GM18498 (cell line): ENCODE data around the gene ZMYND8.
"Not testable (repeated sequence)": the region's sequence is repeated elsewhere in the genome, so short reads cannot be mapped to it uniquely, and the experiment has no call there.

ENCODE experiments used
- ATAC-seq: cut with Tn5 transposase; IDR thresholded peaks from one replicate; pipeline ENCODE4 v1.9.1; 2021; ENCODE audit warnings: mild to moderate bottlenecking, moderate library complexity; ENCODE audit not compliant: unreplicated experiment

ZMYND8 gene

DNA sequence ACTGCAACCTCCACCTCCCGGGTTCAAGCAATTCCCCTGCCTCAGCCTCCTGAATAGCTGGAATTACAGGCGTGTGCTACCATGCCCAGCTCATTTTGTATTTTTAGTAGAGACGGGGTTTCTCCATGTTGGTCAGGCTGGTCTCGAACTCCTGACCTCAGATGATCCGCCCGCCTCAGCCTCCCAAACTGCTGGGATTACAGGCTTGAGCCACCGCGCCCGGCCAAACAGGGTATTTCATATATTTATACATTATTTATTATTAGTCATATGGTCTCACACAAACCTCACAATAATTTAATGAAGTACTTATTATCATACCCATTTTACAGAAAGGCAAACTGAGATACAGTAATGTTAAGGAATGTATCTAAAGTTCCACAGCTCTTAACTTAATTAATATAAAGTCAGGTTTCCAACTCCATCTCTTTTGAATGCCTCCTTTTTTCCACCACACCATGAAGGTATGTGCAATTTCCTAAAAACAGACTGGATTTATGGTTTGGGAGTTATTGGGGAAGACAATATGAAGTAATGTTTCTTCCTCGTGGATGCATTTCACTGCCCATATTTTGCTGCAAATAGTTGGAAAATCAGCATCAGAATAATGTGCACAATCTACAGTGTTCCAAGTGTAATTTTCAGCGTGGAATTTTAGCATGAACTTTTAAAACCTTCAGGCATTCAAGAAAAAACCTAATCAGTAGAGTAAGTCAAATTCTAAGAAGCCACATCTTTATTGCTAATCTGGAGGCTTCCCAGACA is 65.7 kb downstream of the ZMYND8 start:
- no peak for ATAC-seq

DNA sequence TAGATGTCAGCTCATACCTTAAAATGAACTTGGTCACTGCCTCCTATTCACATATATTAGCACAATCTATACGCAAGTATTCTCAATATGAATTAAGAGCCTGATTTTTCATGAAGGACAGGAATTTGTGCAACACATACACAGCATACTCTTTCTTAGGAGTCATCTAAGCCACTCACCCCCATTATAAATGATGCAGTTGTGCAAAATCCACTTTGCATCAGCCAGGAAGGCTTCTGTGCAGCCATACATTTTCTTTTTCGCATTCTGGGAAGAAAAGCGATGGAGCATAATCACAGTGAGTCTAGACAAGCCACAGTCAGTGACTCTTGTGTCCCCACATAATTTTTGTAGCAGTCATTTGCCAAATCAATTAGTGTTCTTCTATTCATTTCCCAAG is 66.5 kb downstream of the ZMYND8 start:
- ATAC-seq, result no peak

DNA sequence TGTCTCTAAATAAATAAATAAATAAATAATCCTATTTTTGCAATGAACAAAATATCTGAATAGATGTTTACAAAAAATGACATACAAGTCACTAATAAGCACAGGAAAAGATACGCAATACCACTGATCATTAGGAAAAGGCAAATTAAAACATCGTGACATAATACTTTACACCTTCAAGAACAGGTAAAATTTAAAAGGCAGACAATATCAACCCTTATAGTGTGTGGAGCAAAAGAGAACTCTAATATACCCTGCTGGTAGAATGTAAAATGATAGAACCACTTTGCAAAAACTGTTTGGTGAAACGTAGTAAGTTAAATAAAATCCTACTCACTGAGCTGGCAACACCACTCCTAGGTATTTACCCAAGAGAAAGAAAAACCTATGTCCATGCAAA is 67.4 kb downstream of the ZMYND8 start:
- ATAC-seq, result no peak

DNA sequence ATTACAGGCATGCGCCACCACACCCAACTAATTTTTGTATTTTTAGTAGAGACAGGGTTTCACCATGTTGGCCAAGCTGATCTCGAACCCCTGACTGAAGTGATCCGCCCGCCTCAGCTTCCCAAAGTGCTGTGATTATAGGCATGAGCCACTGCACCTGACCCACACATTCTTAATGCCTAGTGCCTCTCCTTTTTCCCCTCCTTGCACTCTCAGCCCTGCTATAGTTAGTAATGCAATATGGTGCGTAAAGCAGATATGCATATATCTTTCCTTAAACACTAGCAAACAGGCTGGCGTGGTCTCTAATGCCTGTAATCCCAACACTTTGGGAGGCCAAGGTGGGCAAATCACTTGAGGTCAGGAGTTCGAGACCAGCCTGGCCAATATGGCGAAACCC is 68.0 kb downstream of the ZMYND8 start:
- not testable (repeated sequence) for ATAC-seq

DNA sequence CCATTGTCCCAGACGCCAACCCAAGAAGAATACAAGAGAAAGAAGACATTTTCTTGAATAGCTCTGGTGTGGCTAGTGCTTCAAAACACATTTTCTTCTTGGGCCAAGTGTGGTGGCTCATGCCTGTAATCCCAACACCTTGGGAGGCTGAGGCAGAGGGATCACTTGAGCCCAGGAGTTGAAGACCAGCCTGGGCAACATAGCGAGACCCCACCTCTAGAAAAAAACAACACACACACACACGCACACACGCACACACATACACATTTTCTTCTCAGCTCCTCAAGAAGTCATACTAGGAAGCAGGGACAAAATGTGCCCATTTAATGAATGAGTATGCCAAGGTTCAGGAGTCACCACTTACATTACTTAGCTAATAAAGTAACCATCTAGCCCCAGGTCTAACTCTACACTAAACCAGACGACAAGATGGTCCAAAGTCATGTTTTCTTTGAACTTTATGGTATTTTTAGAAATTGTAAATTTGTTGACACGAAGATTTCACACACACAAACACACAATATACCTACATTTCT is 68.8 kb downstream of the ZMYND8 start:
- ATAC-seq, result no peak

DNA sequence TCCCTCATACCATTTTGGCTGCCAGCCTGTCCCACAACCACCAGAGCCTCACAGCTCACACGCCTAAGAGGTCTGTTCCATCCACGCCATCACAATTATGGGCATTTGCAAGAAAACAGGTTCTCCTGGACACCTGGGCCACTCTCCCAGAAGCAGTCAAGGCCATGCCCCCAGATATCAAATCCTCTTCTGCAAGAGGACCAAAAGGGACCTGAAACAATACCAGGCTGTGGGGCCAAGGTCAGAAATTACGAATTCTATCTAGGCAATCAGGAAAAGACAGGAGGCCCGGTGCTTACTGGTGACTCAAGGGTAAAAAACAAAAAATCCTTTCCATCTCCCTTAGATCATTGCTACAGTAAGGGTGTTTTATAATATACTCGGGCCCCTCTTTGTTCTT is 69.8 kb downstream of the ZMYND8 start:
- ATAC-seq, result no peak

DNA sequence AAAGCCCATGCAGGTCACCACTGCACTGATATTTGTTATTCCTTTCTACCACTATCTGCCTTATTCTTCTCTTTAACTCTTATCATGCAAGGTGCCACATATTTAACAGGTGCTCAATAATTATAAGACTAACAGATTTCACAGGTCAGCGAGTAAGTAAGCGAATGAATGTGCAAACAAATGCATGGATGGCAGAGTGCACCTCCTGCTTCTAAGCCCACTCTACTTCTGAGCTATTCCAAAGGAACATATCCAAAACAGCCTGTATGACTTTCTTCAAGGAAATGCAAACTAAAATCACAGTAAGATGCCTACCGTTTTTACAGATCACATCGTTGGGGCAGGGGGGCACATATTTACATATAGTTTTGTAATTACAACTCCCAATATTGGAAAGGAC is 71.3 kb downstream of the ZMYND8 start:
- ATAC-seq, result no peak

DNA sequence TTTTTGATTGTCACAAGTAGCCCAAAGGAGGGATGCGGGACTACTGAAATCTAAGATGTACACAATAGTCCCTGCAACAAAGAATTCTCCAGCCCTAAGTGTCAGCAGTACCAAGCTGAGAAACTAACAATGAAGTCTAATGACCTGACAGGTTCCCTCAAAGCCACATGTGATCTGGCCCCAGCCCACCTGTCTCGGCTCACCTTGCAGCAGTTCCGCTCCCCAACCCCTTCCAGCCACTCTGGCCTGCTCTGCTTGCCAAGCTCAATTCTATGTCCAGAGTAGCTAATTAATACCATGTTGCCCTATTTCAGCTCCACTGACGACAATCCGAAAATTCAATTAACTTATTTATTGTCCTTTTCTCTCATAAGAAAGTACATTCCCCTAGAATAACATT is 72.1 kb downstream of the ZMYND8 start:
- ATAC-seq, result no peak

DNA sequence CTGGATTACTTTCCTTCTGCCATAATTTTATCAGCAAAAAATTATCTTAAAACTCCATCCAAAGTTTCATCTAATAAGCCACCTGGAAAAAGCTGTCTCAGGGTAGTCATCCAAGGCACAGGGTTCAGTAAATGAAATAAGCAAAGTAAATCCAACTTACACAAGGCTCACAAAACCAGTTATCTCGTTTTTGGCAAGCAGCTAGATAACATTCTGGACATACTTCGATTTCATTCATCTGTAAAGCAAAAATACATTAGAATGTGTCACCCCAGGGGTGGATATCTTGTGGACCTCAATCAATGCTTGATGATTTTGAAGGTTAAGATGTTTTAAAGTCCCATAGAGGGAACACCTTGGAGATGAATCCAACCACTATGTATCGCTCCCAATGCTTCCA is 73.1 kb downstream of the ZMYND8 start:
- ATAC-seq, result no peak

DNA sequence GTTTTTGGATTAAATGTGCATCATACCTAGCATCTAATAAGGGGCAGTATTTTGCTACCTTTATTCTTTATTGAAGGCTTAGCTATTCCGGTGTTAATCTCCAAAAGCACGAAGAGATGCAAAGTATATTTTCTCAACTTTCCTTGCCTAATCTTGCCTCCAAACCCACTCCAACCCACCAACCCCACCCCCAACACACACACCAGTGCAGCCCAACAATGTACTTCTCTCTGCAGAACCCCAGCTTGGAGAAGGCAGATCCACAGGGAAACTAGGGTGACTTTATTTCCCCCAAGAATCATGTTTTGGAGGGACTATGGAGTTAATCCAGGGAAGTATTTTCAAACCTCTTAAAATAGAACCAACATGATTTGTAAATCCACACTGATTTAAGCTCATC is 73.6 kb downstream of the ZMYND8 start:
- ATAC-seq, result no peak

DNA sequence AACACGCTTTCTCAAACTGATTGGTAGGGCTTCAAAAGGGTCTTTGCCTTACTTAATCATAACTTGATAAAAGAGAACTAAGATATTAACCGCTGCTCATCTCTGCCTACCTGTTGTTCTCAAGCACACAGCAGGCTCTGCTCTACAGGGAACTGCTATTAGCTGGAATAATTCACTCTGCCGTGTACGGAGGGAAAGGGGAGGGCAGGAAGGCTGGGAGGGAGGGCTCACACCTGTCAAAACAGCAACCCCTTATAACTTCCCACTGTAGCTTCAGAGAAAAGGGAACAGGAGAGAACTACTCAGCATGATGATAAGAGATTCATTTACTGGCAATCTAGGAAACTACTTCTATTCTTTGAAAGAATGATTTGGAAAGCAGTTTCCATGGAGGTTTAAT is 75.1 kb downstream of the ZMYND8 start:
- ATAC-seq, result no peak

DNA sequence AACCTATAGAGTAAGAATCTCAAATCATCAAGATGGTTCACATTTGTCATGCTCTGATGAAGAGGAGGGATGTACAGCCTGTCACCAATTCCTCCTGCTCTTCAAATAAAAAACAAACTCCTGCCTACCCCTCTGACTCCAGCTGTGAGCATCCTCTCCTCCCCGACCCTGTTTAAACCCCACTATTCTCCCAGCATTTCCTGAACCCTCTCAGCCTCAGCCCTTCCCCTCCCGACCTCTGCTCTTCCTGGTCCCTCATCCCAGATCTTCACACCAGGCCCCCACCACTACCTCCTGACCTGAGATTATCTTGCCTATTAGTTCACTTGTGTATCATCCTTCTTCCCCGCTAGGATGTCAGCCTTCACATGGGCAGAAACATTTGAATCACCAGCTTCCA is 75.8 kb downstream of the ZMYND8 start:
- ATAC-seq, result no peak

DNA sequence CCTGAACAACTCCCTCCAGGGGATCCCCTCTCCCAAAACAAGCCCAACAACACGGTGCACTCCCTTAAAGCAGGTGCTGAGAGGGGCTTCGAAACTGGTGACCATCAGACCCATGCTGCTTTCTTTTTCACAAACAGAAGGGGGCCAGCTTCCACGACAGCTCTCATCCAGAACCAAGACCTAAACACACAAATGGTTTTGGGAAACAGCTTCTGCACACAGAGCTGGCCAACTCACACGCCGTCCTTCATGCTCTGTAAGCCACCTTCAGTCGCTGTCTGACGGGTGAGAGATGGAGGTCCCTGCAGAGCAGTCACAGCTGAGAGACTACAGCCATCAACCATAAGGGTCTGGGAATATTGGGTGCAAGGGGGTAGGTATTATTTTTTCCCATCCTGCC is 76.3 kb downstream of the ZMYND8 start:
- ATAC-seq, result no peak

DNA sequence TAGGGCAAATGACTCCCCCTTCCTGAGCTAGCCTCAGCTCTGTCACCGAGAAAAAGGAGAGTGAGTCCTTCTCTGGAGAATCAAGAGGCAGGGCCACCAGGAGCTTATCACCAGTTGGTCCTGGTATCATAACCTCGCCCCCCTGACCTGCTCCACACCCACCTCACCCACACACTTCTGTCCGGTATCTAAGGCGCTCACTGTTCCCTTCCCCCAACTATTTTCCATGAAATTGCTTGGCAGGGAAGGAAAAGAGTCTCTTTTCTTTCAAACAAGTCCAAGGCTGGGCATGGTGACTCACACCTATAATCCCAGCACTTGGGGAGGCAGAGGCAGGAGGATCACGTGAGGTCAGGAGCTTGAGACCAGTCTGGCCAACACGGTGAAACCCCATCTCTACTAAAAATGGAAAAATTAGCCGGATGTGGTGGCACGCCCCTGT is 77.6 kb downstream of the ZMYND8 start:
- ATAC-seq, result no peak

DNA sequence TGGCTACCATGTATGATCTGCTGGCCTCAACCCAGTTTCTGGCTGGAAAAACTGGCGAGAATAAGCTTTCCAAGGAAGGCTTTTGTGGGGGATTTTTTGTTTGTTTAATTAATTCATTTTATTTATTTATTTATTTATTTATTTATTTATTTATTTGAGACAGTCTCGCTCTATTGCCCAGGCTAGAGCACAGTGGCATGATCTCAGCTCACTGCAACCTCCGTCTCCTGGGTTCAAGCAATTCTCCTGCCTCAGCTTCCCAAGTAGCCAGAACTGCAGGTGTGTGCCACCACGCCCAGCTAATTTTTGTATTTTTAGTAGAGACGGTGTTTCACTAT is 79.0 kb downstream of the ZMYND8 start:
- ATAC-seq, result not testable (repeated sequence)

DNA sequence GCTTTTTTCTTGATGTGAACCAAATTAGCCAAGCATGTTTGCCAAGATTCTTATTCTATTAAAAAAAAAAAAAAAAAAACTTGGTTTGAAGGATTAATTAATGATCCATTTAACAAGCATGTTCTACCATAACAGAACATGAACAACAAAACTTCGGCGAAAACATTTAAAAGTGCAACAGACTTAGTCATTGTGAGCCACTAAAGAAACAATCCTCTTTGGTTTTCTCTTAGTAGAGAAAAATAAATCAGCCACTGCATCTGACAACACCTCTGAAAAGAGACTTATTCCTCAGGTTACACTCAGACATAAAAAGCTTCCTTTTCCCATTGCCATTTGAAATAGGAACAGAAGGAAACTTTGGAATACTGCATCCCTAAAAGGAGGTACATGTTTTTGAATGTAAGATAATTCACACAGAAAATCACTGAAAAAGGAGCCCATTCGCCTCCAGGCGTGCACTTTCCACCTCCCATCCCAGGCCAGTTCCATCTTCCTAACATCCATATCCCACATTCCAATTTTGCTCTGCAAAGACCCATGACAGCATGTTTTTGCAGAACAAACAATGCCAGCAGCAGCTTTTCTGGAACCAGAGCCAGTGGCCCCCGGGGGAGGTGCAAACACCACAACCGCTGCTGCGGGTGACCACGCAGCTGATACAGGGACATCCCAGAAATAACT is 79.5 kb downstream of the ZMYND8 start:
- ATAC-seq, result no peak

DNA sequence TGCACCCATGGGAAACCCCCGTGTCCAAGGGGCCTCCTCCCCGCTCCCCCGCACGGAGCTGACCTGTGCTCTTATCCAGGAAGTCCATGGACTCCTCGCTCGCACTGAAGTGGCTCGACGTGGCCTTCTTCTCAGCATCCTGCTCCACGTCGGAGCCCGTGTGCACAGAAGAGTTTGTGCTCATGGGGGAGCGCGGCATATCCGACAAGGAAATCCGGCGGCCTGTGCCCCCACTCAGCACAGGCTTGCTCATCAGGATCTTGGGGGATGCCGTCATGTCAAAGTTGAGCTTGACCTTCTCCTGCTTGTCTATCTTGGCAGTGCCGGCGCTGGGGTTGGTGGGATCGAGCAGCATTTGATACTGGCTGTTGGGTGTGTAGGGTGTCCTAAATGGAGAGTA is 80.2 kb downstream of the ZMYND8 start:
- no peak for ATAC-seq

DNA sequence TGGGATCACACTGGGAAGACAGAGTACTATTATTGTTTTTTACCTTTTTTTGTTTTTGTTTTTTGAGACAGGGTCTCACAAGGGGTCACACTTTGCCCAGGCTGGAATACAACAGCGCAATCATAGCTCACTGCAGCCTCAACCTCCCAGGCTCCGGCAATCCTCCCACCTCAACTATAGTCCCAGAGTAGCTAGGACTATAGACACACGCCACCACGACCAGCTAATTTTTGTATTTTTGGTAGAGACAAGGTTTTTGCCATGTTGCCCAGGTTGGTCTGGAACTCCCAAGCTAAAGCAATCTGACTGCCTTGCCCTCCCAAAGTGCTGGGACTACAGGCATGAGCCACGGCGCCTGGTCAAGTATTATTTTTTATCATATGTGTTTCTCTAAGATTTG is 81.0 kb downstream of the ZMYND8 start:
- ATAC-seq, result no peak

DNA sequence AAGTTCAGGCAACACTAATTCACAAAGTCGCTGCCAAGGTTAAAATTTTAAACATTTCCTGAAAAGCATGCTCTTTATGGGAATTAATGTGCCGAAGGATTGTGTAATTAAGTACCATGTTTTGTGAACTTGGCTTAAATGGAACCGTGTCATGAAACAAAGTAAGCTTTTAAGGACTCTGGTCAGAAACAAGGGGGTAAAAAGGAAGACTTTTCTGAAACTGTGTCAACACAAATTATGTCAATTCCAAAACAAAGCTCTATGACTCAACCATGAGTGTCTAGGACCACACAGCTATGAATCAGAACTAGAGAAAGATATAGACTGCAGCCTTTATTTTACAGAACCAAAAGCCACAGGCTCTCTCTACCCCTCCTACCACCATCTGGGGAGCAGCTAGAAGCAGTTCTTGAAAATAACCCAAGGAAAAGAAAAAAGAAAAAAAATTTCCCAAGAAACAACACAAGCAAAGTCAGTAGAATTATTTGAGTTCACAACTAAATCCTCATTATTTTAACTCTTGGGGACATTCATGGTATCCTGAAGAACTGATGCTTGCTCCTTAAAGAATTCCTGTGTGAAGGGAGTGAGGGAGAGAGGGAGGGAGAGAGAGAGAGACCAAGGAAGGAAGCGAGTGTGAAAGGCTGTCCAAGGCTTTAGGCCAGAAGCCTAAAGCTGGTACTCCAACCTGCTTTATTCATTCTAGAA is 81.9 kb downstream of the ZMYND8 start:
- ATAC-seq, result peak; percentile 79

DNA sequence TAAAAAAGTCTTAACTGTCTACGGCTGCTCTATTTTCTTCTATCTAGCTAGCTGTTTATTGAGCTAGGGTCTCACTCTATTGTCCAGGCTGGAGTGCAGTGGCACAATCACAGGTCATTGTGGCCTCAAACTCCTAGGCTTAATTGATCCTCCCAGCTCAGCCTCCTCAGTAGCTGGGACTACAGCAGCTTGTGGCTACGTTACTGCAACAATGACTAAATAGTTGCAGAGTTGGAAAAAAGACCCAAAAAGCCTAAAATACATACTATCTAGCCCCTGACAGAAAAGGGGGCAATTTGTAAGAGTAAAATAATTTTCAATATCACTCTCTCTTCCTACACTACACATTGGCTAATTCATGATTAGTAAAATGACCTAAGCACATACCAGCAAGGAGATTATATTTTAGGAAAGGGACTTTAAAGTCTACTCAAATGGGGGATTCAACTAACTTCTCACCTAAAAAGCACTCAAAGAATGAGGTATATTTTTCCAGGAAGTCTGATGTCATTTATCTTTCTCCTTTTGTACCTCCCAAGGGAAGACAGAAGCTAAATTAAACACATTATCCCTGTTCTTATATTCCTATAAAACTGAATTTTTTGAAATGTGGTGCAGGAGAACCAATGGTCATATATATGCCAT is 82.8 kb downstream of the ZMYND8 start:
- ATAC-seq, result no peak

DNA sequence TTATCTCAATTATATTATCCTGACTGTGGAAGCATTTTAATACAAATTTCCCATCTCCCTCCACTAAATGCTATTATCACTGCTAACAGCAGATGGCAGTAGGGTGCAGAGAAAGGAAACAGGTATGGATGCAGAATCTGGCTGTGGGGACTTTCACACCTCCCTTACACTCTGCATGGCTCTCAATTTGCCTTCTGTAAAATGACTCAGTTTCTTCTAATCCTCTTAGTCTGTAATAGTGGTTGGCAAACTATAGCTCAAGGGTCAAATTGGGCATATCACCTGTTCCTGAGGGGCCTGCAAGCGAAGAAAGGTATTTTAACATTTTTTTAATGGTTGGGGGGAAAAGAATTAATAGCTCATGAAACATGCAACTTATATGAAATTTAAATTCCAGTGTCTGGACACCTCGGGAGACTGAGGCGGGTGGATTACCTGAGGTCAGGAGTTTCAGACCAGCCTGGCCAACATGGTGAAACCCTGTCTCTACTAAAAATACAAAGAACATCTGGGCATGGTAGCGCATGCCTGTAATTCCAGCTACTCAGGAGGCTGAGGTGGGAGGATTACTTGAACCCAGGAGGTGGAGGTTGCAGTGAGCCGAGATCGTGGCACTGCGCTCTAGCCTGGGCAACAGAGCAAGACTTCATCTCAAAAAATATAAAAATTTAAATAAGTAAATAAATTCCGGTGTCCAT is 83.5 kb downstream of the ZMYND8 start:
- ATAC-seq, result no peak
